Spleen (tissue), 11 donors: Measurements from ENCODE around the gene GMCL2. TPM values are rescaled to one million over a fixed set of nuclear protein-coding genes. Genes with fewer than 3 reads are reported as not detected.

Experiments used
- DNase-seq: peaks from one replicate; pipeline ENCODE4 v3.0.0-alpha.2; 2020
- H3K27ac ChIP-seq, 8 donors: fragments of 200-600 bp; sonication (generic) in 7 of 8; 1 replicate in 4 of 8; 2 replicates in 4 of 8; pipeline versions ENCODE4 v1.5.0 to v1.8.0; 2016 to 2021; ENCODE audit warnings: inconsistent platforms in 4 of 8, mild to moderate bottlenecking in 4 of 8, moderate library complexity in 1 of 8
- H3K27me3 ChIP-seq, 7 donors: fragments of 200-600 bp; sonication (generic) in 6 of 7; replicated peaks in 1 of 7; 1 replicate in 4 of 7; 2 replicates in 3 of 7; pipeline versions ENCODE4 v1.5.0 to v1.8.0; 2016 to 2021; ENCODE audit warnings: inconsistent platforms in 3 of 7, mild to moderate bottlenecking in 1 of 7
- H3K36me3 ChIP-seq, 6 donors: fragments of 200-600 bp; sonication (generic) in 5 of 6; 1 replicate in 4 of 6; 2 replicates in 2 of 6; pipeline versions ENCODE4 v1.5.0 to v1.8.0; 2016 to 2021; ENCODE audit warnings: inconsistent platforms in 2 of 6
- H3K4me1 ChIP-seq, 6 donors: fragments of 200-600 bp; sonication (generic) in 5 of 6; 1 replicate in 3 of 6; 2 replicates in 3 of 6; pipeline versions ENCODE4 v1.5.0 to v1.8.0; 2016 to 2021; ENCODE audit warnings: inconsistent platforms in 3 of 6
- H3K4me3 ChIP-seq, 8 donors: fragments of 200-600 bp; sonication (generic) in 7 of 8; 1 replicate in 4 of 8; 2 replicates in 4 of 8; pipeline versions ENCODE4 v1.5.0 to v1.8.0; 2016 to 2021; ENCODE audit warnings: inconsistent platforms in 4 of 8, mild to moderate bottlenecking in 4 of 8, moderate library complexity in 2 of 8
- H3K9me3 ChIP-seq, 8 donors: fragments of 200-600 bp; sonication (generic) in 7 of 8; 1 replicate in 4 of 8; 2 replicates in 4 of 8; pipeline versions ENCODE4 v1.5.0 to v1.8.0; 2016 to 2021; ENCODE audit warnings: inconsistent platforms in 4 of 8
- POLR2A ChIP-seq, 3 donors: fragments of 450-650 bp; IDR thresholded peaks; one replicate each; pipeline ENCODE4 v1.5.1; 2017; ENCODE audit warnings: antibody characterized with exemption in 3 of 3, mild to moderate bottlenecking in 1 of 3
- POLR2AphosphoS5 ChIP-seq, 3 donors: sonication (generic); formaldehyde crosslinking; IDR thresholded peaks; one replicate each; pipeline ENCODE4 v1.5.1; 2017; ENCODE audit warnings: antibody characterized with exemption in 3 of 3
- WGBS, 5 donors: extraction: QIAGEN DNeasy Blood & Tissue Kit in 3 of 5; methylation state at CpG; one replicate each; pipeline versions ENCODE4 v1.1.5 to v1.1.7; 2013 to 2018; 5-methylcytosine and 5-hydroxymethylcytosine counted together
- intact Hi-C: fragments of 100-400 bp; cut with DNase I; formaldehyde crosslinking; loops from one replicate; pipeline ENCODE4 v1.15.0; 2023; ENCODE audit warnings: low total_unique reads
- polyA plus RNA-seq, 3 donors: library from polyadenylated mRNA; stranded (reverse); fragments of 200-250 nt; gene quantifications; one replicate each; pipeline ENCODE4 v1.2.1, GENCODE V29; 2013
- total RNA-seq, 7 donors: library from RNA; depleted of rRNA in 3 of 7; stranded (reverse); fragments of >200 nt in 3 of 7; fragmentation: NEBNext Ultra II Directional in 4 of 7; extraction: Animal tissue kit (Norgen Biotek cat#: 25700) in 4 of 7; gene quantifications; one replicate each; pipeline versions ENCODE4 v1.1.0 to v1.2.1, GENCODE V29; 2016 to 2021
- TF ChIP-seq, protein P1 (sequence below), 11 experiments: fragments of 200-600 bp in 7 of 11; fragments of 450-650 bp in 4 of 11; sonication (generic) in 4 of 11; IDR thresholded peaks in 8 of 11; conservative IDR thresholded peaks in 3 of 11; 1 replicate in 7 of 11; 2 replicates in 4 of 11; pipeline versions ENCODE4 v1.4.0 to v1.8.0; 2016 to 2021; ENCODE audit warnings: antibody characterized with exemption in 11 of 11, inconsistent platforms in 4 of 11, mild to moderate bottlenecking in 1 of 11
- donor health status: healthy with polysubstance abuse.
- donor health status: DM: no; HTN: no; CAD: no; lungs with moderate emphysema.
- donor health status: DM: no; HTN: no; CAD: no.
- donor health status: Bipolar disorder and iron deficiency.
- donor health status: healthy.
- donor health status: DM: no; HTN: no; CAD: no.
- donor health status: DM: yes; HTN: yes; CAD: no.

GMCL2 gene
- total and polyA plus RNA-seq, 10 donors = 0.03 TPM; not detected in 9

DNA sequence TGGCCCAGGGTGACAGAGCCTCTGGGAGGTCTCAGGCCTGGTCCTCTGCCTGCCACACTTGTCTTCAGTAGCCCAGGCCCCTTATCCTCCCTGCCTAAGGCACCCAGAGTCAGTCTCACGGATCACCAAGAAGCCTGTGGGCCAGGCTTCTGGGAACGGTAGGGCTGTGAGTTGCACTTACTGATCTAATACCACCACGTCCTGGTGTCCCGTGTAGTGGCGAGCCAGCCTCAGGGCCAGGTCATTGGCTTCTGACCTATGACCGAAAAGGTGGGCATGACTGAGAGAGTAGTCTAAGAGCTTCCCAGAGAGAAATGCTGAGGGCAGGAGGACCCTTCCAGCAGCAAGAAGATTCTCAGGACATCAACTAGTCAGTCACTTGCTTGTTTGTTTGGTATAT is 38.0 kb upstream of the GMCL2 start:
- Histone ChIP-seq H3K36me3 (peaks cover 0 to 100% (median 79%) of the 10 kb centered on the region in 6 donors), H3K4me1 (peaks cover 0 to 67% (median 14%) of the 10 kb centered on the region in 6 donors), H3K27ac (no peak overlapping the region), H3K4me3 (no peak overlapping the region), H3K9me3 (no peaks in the 10 kb centered on the region), H3K27me3 (no peaks in the 10 kb centered on the region)
- intact Hi-C loops = no loop called here
- DNase-seq = peak; percentile 47
- no peak for TF ChIP-seq POLR2AphosphoS5 (IDR thresholded peaks at IDR 0.05)
- TF ChIP-seq, protein P1, sequence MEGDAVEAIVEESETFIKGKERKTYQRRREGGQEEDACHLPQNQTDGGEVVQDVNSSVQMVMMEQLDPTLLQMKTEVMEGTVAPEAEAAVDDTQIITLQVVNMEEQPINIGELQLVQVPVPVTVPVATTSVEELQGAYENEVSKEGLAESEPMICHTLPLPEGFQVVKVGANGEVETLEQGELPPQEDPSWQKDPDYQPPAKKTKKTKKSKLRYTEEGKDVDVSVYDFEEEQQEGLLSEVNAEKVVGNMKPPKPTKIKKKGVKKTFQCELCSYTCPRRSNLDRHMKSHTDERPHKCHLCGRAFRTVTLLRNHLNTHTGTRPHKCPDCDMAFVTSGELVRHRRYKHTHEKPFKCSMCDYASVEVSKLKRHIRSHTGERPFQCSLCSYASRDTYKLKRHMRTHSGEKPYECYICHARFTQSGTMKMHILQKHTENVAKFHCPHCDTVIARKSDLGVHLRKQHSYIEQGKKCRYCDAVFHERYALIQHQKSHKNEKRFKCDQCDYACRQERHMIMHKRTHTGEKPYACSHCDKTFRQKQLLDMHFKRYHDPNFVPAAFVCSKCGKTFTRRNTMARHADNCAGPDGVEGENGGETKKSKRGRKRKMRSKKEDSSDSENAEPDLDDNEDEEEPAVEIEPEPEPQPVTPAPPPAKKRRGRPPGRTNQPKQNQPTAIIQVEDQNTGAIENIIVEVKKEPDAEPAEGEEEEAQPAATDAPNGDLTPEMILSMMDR (IDR thresholded peaks at IDR 0.05 in 8 of 11, conservative IDR thresholded peaks at IDR 0.05 in 3 of 11) = no peak
- no peak for TF ChIP-seq POLR2A (IDR thresholded peaks at IDR 0.05)
- 91 to 97% (median 95%) methylated on average over 6 of the region's 6 CpGs for WGBS, 5 donors

DNA sequence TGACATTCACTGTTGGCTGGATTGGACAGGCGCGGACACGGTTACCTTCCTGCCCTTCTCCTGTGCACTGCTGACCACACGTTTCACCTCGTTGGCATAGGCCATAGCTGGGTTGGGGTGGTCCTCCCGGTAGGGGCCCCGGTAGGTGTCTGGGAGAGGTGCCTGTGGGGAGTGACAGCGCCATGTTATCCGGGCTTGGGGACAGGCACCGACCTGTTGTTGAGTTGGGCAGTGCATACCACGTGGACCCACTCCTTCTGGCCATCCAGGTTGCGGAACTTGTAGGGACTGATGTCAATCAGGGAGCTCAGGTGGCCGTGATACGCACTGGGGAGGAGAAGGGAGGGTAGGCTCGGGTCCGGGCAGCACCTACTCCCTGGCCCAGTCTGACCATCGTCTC is 37.2 kb upstream of the GMCL2 start:
- peak in 2 of 3 donors; percentile 5 to 46 for TF ChIP-seq POLR2AphosphoS5 (IDR thresholded peaks at IDR 0.05)
- no peak for TF ChIP-seq POLR2A (IDR thresholded peaks at IDR 0.05)
- TF ChIP-seq, protein P1 (IDR thresholded peaks at IDR 0.05 in 8 of 11, conservative IDR thresholded peaks at IDR 0.05 in 3 of 11) = no peak
- intact Hi-C loops = no loop called here
- DNase-seq = peak; percentile 59
- 89 to 99% (median 95%) methylated on average over 14 to 17 of the region's 17 CpGs for WGBS, 5 donors
- no peak overlapping the region for H3K27ac ChIP-seq
- H3K36me3 ChIP-seq = peaks cover 0 to 100% (median 75%) of the 10 kb centered on the region in 6 donors
- peaks cover 0 to 61% (median 7%) of the 10 kb centered on the region in 6 donors for H3K4me1 ChIP-seq
- no peaks in the 10 kb centered on the region for H3K9me3 ChIP-seq
- no peaks in the 10 kb centered on the region for H3K27me3 ChIP-seq
- no peak overlapping the region for H3K4me3 ChIP-seq

DNA sequence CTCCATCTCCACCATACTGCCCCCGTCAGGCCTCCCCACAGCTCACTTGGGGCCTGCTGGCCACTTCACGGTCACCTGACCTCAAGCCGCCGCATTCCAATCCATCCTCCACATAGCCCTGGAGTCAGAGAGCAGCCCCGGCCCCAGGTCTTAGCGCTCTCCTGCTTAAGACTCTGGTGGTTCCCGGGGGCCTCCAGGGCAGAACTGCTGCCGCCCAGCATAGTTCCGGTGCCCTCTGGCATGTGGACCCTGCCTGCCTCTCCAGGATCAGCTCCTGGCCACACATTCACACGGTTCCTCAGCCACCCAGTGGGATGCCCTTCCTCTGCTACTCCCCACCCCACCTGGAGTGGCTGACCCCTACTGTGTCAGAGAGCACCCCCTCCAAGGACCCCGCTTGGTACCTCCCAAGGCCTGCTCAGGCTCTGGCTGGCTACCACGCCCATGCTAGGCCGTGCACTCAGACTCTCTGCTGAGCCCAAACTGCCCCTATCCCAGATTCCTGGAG is 36.7 kb upstream of the GMCL2 start:
- H3K4me1 ChIP-seq = peaks cover 0 to 56% (median 3%) of the 10 kb centered on the region in 6 donors
- no peak overlapping the region for H3K4me3 ChIP-seq
- intact Hi-C loops = no loop called here
- peak; percentile 64 for DNase-seq
- no peak for TF ChIP-seq POLR2A (IDR thresholded peaks at IDR 0.05)
- peak in 2 of 3 donors; percentile 18 to 71 for TF ChIP-seq POLR2AphosphoS5 (IDR thresholded peaks at IDR 0.05)
- peaks cover 0 to 100% (median 71%) of the 10 kb centered on the region in 6 donors for H3K36me3 ChIP-seq
- no peaks in the 10 kb centered on the region for H3K27me3 ChIP-seq
- WGBS, 5 donors = 80 to 90% (median 84%) methylated on average over 12 to 13 of the region's 13 CpGs
- H3K9me3 ChIP-seq = no peaks in the 10 kb centered on the region
- no peak overlapping the region for H3K27ac ChIP-seq

DNA sequence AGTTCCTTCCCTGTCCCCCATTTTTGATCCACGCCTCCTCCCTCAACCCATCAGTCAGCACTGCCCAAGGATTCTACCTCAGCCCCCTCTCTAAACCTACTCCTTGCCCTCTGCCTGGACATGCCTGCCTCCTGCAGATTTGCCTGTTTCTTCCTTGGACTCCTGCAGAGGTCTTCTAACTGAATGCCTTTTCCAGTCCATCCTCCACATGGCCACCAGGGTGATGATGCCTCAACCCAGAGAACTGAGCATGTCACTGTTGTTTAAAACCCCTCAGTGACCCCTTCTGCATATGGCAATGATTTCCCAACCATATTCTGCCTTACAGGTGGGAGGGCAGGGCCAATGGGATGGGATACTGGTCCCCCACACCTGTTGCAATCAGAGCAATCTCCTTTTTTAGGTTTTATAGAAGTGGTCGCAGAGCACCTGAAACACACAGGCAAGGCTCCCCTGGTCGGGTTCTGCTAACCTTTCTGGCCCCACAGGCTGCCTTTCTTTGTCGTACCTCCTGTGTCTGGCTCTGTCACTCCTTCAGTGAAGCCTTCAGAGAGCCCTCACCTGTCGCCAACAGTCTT is 36.1 kb upstream of the GMCL2 start:
- Histone ChIP-seq H3K4me3 (no peak overlapping the region), H3K36me3 (peaks cover 0 to 100% (median 68%) of the 10 kb centered on the region in 6 donors), H3K27ac (no peak overlapping the region), H3K9me3 (no peaks in the 10 kb centered on the region), H3K27me3 (no peaks in the 10 kb centered on the region), H3K4me1 (peaks cover 0 to 50% (median 3%) of the 10 kb centered on the region in 6 donors)
- no peak for DNase-seq
- TF ChIP-seq POLR2A (IDR thresholded peaks at IDR 0.05) = no peak
- TF ChIP-seq, protein P1 (IDR thresholded peaks at IDR 0.05 in 8 of 11, conservative IDR thresholded peaks at IDR 0.05 in 3 of 11) = no peak
- TF ChIP-seq POLR2AphosphoS5 (IDR thresholded peaks at IDR 0.05) = no peak
- 80 to 97% (median 94%) methylated on average over 5 of the region's 5 CpGs for WGBS, 5 donors
- intact Hi-C loops = no loop called here
